ENCODE data around the gene EXOC3.
"Not testable (repeated sequence)": the region's sequence is repeated elsewhere in the genome, so short reads cannot be mapped to it uniquely, and the experiment has no call there.

EXOC3 gene

DNA sequence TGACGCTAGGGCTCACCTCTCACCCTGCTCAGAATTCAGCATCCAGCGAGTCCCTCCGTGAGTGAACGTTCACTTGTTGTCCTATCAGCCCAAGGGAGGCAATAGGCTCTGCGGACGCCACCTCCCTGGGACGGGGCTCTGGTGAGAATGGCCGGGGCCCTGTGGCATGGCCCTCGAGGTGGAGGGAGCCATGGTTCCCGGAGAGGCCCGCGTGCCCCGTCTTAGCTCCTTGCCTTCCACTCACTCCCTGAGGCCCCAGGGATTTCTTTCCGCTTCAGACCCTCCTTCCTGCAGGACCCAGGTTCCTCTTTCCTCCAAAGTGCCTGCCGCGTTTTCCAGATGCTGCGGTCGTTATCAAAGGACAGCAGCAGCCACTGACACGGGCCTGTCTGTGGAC lies 21.5 kb downstream of the EXOC3 start:
- H3K4me1 Mint-ChIP-seq, result peaks cover 46% of the 10 kb centered on the region
- H3K9me3 Mint-ChIP-seq, result no peaks in the 10 kb centered on the region
- peak overlapping the region; percentile 91 for H3K27ac Mint-ChIP-seq
- H3K27me3 Mint-ChIP-seq, result no peaks in the 10 kb centered on the region
- H3K36me3 Mint-ChIP-seq, result peaks cover 24% of the 10 kb centered on the region
- peak overlapping the region; percentile 79 for H3K4me3 Mint-ChIP-seq

GRCh38 chr5:464843-465590 lies 22.0 kb downstream of the EXOC3 start:
- Mint-ChIP-seq H3K36me3 (peaks cover 20% of the 10 kb centered on the region), H3K4me1 (peaks cover 41% of the 10 kb centered on the region), H3K27ac (no peak overlapping the region), H3K27me3 (no peaks in the 10 kb centered on the region), H3K4me3 (no peak overlapping the region), H3K9me3 (no peaks in the 10 kb centered on the region)

DNA sequence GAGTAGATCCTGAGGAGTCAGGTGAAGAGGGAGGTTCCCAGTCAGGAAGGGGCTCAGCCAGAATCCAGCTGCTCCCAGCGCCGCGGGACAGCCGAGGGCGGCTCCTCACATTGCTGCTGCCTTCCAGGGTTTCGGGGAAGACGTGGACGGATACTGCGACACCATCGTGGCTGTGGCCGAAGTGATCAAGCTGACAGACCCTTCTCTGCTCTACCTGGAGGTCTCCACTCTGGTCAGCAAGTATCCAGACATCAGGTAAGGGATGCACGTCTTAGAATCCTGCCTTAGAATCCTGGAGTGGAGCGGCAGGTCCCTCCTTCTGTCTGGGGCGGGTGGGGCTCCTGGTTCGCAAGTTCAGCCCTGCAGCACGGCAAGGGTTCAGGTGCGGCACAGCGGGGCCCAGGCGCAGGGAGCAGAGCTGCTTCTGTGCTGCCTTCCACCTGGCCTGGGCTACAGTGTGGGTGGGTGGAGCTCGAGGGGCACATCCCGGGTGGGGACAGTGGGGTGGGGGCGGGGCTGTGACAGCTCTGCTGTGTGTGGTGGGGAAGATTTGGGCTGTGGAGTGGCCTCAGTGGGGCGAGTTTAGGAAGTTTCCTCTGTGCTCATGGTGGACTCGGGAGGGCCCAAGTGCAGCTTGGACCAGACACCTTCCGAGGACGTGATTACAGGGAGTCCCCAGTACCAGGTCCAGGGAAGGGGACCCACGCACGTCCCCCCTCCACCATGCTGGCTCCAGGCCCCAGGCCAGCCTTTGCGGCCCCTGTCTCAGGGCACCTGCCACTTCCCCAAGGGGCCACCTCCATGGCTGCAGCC lies 22.8 kb downstream of the EXOC3 start:
- Mint-ChIP-seq H3K4me3 (no peak overlapping the region), H3K27me3 (no peaks in the 10 kb centered on the region), H3K9me3 (no peaks in the 10 kb centered on the region), H3K36me3 (peaks cover 18% of the 10 kb centered on the region), H3K27ac (no peak overlapping the region), H3K4me1 (peaks cover 38% of the 10 kb centered on the region)

DNA sequence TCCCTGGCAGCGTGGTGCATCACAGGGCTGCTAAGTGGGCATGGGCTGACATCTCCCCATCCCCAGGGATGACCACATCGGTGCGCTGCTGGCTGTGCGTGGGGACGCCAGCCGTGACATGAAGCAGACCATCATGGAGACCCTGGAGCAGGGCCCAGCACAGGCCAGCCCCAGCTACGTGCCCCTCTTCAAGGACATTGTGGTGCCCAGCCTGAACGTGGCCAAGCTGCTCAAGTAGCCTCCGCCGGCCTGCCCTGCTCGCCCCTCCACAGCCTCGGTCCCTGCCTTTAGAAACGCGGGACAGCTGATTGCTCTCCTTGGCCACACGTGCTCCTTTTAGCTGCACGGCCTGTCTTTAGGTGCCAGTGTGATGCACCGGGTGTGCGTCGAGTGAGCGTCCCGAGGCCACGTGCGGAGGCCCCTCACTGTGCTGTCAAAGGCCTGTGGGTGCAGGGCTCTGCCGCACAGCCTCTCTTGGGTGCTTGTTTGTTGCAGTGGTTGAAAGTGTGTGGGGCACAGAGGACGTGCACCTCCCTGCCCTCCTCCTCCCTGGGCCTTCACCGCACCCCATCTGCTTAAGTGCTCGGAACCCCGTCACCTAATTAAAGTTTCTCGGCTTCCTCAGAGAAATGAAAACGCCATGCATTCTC lies 23.8 kb downstream of the EXOC3 start:
- Mint-ChIP-seq H3K36me3 (peaks cover 17% of the 10 kb centered on the region), H3K9me3 (no peaks in the 10 kb centered on the region), H3K4me1 (peaks cover 44% of the 10 kb centered on the region), H3K27me3 (no peaks in the 10 kb centered on the region), H3K4me3 (peak overlapping the region; percentile 4), H3K27ac (peak overlapping the region; percentile 35)

DNA sequence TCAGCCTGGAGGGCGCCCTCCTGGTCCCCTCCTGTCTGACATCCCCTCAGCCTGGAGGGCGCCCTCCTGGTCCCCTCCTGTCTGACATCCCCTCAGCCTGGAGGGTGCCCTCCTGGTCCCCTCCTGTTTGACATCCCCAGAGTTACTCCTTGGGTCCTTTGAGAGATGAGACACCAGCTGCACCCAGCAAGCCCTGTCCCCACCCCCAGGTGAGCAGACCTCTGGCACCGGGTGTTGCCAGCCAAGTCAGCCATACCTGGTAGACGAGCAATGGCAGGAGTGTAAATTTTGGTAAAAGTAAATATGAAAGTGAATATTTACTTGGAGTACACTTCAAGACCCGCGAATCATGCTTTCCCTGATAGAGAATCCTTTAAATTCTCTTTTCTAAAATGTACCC lies 25.4 kb downstream of the EXOC3 start:
- no peaks in the 10 kb centered on the region for H3K27me3 Mint-ChIP-seq
- no peaks in the 10 kb centered on the region for H3K9me3 Mint-ChIP-seq
- no peak overlapping the region for H3K27ac Mint-ChIP-seq
- peaks cover 10% of the 10 kb centered on the region for H3K36me3 Mint-ChIP-seq
- peaks cover 32% of the 10 kb centered on the region for H3K4me1 Mint-ChIP-seq
- no peak overlapping the region for H3K4me3 Mint-ChIP-seq

GRCh38 chr5:469752-470483 lies 26.9 kb downstream of the EXOC3 start:
- Mint-ChIP-seq H3K4me1 (peaks cover 21% of the 10 kb centered on the region), H3K4me3 (peak overlapping the region; percentile 23), H3K36me3 (peaks cover 4% of the 10 kb centered on the region), H3K27me3 (no peaks in the 10 kb centered on the region), H3K9me3 (no peaks in the 10 kb centered on the region), H3K27ac (peak overlapping the region; percentile 55)

GRCh38 chr5:470961-471749 lies 28.2 kb downstream of the EXOC3 start:
- peak overlapping the region; percentile 92 for H3K4me3 Mint-ChIP-seq
- peak overlapping the region; percentile 80 for H3K27ac Mint-ChIP-seq
- H3K9me3 Mint-ChIP-seq, result no peaks in the 10 kb centered on the region
- peaks cover 2% of the 10 kb centered on the region for H3K27me3 Mint-ChIP-seq
- H3K36me3 Mint-ChIP-seq, result peaks cover 4% of the 10 kb centered on the region
- H3K4me1 Mint-ChIP-seq, result peaks cover 21% of the 10 kb centered on the region

- no peaks in the 10 kb centered on the region for H3K9me3 Mint-ChIP-seq
- H3K27me3 Mint-ChIP-seq, result peaks cover 3% of the 10 kb centered on the region
- H3K4me3 Mint-ChIP-seq, result peak overlapping the region; percentile 92
- H3K27ac Mint-ChIP-seq, result peak overlapping the region; percentile 80
- peaks cover 18% of the 10 kb centered on the region for H3K4me1 Mint-ChIP-seq
- H3K36me3 Mint-ChIP-seq, result peaks cover 2% of the 10 kb centered on the region
These were observed 28.7 kb downstream of the EXOC3 start for GRCh38 chr5:471750-472058.

DNA sequence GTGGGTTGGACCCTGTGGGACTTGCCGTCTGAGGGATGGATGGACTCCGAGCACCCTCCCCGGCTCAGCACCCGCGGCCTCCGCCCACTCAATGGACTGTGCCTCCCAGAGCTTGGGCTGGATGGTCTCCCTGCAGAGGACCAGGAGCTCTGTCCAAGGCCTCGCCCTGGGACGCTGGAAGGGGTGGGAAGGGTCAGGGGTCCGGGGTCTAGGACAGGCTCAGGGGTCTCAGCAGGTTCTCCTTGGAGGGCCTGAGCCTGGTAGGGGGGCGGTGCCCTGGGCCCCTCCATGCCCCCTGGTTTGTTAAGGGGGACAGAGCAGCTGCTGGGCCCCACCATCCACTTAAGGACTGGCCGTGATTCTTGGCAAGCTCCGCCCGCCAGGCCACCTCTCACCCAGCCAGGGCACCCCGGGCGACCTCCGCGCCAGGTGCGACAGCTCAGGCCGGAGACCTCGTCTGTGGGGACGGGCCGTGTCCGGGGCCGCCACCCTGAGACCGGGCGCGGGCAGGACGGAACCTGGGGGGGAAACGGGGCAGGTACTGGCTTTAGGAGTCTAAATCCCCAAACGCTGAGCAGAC lies 29.2 kb downstream of the EXOC3 start:
- peaks cover 18% of the 10 kb centered on the region for H3K4me1 Mint-ChIP-seq
- no peaks in the 10 kb centered on the region for H3K9me3 Mint-ChIP-seq
- peaks cover 2% of the 10 kb centered on the region for H3K36me3 Mint-ChIP-seq
- H3K27ac Mint-ChIP-seq, result peak overlapping the region; percentile 80
- peak overlapping the region; percentile 92 for H3K4me3 Mint-ChIP-seq
- H3K27me3 Mint-ChIP-seq, result peaks cover 3% of the 10 kb centered on the region

GRCh38 chr5:472656-473550 lies 29.9 kb downstream of the EXOC3 start:
- Mint-ChIP-seq H3K36me3 (peaks cover 2% of the 10 kb centered on the region), H3K27ac (peak overlapping the region; percentile 51), H3K4me1 (peaks cover 18% of the 10 kb centered on the region), H3K9me3 (no peaks in the 10 kb centered on the region), H3K4me3 (peak overlapping the region; percentile 92), H3K27me3 (peaks cover 3% of the 10 kb centered on the region)

DNA sequence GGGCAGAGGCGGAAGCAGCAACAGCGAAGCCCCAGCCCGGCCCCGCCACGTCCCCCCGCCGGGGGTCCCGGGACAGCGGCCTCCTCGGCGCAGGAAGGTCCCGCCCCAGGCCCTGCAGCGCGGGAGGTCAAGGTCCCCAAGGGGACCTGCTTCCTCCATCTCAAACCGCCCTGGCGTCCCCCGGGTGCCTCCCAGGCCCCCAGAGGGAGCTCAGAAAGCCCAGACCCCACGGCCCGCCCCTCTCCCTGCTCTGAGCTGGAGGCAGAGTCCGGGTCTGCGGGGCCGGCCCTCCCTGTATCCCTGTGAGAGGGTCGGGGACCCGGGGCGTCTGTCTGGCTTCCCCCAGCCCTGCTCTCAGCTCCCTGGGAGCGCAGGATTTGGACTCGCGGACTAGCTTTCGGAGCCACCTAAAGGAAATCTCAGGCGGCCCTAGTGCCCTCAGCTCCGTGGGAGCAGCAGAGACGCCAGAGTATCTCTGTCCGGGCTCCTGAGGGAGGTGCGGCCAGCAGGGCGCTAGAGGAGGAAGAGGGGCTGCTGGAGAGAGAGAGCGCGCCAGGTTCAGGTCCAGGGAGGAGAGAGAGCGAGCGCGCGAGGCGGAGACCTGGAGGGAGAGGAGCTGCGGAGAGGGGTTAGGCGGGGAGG lies 30.7 kb downstream of the EXOC3 start:
- Mint-ChIP-seq H3K9me3 (no peaks in the 10 kb centered on the region), H3K27me3 (peaks cover 3% of the 10 kb centered on the region), H3K36me3 (peaks cover 2% of the 10 kb centered on the region), H3K4me1 (peaks cover 18% of the 10 kb centered on the region), H3K4me3 (peak overlapping the region; percentile 89), H3K27ac (peak overlapping the region; percentile 41)

- H3K9me3 Mint-ChIP-seq, H3K27ac Mint-ChIP-seq, H3K27me3 Mint-ChIP-seq, H3K36me3 Mint-ChIP-seq: not testable (repeated sequence)
- Mint-ChIP-seq H3K4me3 (peak overlapping the region; percentile 89), H3K4me1 (peaks cover 18% of the 10 kb centered on the region)
These were observed 31.4 kb downstream of the EXOC3 start for GRCh38 chr5:474232-474839.

All from activated naive CD4-positive, alpha-beta T cell treated with anti-CD3 and anti-CD28 coated beads, Interleukin-2, amount 50 U/mL, for 24 hours (primary cell).